NCI-H345 treated with DMSO at 0.1 percent for 48 hours (cell line): ENCODE data around the gene SNX13.

Experiments
- DNase-seq: peaks from one replicate; lab custom pipeline; 2025; ENCODE audit not compliant: unreplicated experiment; lab: John Stamatoyannopoulos, UW

The SNX13 gene

DNA sequence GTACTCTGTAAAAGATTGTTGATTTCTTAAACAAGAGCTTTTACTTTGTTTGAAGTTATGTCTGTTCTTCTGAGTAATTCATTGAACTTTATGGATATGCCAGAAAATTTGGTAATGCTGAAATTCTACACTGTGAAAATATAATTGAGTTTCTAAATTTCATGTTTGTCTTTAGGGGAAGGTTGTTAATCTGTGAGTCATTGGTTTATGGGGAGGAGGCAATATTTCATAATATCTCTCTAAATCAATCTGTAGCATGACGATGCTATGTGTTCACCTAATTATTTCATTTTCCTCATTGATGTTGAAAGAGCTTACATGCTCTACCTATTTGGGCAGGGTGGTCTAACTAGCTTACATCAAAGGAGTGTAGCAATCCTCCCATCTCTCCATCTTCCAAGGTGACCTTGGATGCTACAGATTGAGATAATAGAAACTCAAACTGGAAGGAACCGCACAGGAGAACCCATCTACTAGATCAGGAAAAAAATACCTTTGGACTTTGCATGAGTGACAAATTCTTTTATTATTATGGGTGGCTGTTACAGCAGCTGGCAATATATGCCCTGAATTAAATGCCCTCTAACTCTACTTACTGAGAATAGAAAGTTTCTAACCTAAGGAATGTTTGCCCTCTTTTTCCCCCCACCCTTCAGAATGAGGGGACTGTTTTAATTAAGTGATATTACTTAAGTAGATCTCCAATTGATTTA is 8.4 kb upstream of the SNX13 start:
- no peak for DNase-seq

DNA sequence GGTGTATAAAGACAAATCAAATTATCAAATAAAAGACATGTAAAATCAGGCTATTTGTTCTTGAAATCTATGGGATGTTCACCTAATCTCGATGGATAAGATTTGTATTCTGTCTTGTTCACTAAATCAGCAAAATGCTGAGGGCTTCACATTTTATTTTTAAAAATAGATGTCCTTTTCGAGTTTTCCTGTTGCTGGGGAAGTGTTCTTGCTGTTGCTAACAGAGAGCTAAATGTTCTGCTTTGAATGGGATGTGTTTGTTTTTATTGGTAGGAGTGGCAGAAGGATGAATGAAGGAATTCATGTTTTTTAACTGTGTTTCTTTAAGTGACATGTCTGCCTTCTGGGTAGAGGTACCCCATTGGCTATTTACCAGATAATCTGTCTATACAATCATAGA is 7.3 kb upstream of the SNX13 start:
- no peak for DNase-seq

DNA sequence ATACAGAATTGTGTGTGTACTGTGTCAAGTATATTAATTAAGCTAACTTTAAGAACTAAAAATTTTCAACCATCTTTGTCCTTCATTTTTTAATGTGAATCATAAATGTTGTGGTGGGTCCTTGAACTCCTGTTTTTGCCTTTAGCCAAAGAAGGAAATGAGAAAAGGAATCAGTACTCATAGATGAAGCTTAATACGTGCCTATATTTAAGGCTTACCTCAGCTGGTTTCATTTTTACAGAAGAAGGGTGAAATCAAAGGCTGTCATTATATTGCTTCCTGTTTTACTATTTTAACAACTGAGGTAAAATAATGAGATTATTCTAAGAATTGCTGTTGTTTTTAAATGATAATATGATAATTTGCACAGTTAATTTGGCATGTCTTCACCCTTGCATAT is 6.3 kb upstream of the SNX13 start:
- DNase-seq, result no peak

DNA sequence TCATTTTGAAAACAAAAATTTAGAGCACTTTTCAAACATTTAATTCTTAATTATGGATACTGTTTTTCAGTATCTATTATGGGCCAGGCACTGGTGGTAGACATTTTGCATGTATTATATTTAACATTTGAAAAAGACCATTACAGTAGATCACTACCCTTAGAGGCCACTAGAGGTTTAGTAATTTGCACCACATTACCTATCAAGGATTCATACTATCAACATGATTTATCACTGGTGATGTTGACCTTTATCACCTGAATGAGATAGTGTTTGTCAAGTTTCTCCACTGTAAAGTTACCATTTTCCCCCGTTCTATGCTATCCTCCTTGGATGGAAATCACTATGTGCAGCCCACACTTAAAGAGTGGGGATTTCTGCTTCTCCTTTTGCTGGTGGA is 4.4 kb upstream of the SNX13 start:
- no peak for DNase-seq

DNA sequence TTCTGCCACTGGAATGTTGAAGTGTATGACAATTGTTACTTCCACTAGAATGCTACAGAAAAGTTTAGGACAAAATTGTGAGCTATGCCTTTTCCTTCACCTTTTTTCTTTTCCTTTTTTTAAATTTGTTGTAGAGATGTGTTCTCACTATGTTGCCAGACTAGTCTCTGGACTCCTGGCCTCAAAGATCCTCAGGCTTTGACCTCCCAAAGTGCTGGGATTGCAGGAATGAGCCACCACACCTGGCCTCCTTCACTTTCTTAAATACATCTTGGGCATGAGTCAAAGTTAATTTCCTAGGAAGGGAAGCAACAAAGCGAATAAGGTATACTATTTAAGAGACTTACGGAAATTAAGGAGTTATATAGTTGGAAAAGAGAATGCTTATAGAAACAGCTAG is 2.7 kb upstream of the SNX13 start:
- DNase-seq, result no peak

DNA sequence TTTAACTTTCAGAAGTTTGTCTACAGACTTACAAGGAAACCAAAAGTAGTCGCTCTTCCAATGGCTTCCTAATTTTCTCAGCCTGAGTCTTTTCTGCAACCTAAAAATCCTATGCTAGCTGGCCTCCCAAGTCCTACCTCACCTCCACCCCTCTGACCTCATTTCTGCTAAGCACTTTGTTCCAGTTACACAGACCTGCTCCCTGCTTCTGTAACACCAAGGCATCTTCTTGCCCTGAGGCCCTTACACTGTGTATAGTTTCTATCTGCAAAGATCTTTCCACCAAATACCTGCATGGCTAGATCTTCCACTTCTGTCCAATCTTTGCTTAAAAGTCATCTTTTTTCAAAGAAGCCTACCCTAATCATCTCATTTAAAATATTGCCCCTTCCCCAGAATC is 1.9 kb upstream of the SNX13 start:
- DNase-seq, result no peak

DNA sequence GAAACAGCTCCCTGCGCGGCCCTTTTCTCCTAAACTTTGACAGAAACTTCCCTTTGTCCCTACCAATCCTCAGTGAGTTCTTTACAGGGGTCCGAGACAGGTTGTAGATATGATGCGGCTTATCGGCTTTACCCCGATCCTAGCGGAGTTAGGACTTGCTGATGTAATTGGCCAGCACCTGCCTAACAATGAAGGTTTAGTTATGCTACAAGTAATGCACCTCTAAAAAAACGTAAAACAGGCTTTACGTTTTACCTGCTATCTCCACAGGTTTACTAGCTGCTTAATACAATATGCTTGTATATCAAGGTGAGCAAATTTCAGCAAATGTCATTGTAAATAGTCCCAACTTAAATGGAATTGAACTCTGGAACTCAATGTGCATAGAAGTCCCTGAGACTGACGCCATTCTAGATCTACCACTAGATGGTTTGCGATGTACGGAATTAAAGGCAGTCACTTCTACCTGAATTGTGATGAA is 697 bp upstream of the SNX13 start:
- DNase-seq, result peak; percentile 37

DNA sequence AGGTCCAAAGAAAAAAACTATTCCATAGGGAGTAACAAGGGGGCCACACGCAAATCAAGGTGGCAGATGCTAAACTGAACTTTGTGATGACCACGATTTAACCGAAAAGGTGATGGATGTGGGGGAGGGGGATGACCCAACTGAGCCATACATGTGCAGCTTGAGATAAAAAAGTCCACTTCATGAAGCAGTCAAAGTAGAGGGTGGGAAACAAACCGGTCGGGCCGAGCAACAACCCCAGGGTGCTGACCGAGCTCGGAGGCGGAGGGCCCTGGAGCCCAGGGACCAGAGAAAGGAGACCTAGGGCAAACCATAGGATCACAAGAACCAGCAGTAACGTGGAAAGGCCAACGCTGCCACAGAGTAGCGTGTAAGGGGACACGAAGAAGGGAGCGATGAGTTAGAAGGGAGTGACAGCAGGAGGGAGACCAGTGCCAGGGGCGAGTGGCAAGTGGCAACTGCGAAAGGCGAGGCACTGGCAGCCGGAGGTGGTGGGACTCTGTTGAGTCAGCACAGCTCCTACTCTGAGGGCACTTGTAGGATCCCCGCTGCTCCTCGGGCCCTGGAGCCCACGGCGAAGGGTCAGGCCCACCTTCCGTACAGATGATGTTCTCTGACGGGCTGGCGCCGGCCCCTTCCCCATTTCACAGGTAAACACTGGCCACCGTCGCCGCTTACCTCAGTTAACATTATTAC is 540 bp downstream of the SNX13 start:
- DNase-seq, result peak; percentile 43

DNA sequence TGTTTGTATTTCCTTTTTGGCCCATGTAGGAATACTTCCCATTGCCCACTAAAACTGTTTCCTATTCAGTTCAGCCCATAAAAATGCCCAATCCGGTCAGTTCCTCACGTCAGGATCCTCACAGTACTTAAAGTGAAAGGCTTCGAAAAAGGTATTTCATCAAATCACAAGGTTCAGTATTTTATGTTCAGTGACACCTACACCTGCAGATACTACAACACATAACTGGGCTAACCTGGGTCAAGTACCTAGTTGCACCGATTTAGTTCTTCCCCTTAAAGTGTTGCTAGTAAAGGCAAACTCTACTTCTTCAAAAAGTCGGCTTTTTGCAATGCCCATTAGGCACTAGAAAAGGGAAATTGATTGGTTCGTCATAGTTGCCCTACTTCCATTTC is 1.1 kb downstream of the SNX13 start:
- DNase-seq, result no peak

DNA sequence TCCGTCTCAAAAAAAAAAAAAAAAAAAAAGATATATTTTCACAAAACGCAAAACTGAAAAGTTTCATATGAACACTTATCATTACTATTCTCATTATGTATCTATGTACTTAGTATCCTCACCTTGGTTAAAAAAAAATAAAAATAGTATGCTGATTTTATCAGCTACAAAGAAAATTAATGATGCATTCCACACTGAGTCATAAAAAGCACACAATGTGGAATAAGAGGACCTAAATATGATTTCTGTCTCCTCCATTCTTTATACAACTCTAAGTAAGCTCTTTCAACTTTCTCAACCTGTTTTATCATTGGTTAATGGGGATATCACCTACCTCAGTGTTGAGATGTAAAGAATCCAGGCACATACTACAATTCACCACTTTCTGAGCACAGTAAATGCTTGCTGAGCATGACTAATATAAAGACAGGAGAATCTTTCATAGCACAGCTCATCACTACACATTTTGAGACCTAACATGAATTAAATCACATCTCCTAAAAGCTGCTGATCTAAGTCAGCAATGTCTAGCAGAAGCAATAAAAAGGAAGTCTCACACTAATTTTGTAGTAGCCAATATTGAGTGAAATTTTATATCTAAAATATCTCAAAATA is 2.7 kb downstream of the SNX13 start:
- no peak for DNase-seq

DNA sequence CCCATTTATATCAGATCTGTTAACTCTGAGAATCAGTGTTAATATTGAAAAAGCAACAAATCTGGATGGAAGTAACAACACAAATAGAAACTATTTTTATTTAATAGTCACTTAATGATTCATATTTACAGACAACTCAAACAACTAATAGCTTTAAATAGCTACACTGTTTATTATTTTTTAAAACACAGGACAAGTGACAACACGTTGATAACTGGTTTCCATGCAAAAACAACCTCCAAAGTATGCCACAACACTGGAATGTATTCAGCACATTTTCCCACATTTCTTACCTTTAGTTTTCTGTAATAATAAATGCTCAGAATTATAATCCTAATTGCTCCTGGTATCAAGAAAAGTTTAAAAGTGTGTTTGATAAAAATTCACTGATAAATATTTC is 4.0 kb downstream of the SNX13 start:
- no peak for DNase-seq

DNA sequence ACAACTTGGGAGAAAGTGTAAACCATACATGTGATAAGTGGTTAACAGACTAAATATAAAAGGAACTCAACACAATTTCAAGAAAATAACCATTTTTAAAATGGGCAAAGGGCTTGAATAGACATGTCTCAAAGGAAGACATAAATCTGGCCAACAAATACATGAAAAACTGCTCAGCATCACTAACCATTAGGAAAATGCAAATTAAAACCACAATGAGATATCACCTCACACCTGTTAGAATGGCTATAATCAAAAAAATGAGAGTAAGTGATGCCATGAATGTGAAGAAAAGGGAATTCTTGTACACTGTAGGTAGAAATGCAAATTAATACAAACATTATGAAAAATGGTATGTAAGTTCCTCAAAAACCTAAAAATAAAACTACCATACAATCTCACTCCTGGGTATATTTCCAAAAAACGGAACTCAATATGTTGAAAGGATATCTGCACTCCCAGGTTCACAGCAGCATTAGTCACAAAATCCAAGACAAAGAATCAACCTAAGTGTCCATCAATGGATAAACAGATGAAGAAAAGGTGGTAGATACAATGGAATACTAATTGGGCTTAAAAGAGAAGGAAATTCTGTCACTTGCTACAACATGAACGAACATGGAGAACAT is 5.6 kb downstream of the SNX13 start:
- DNase-seq, result no peak

DNA sequence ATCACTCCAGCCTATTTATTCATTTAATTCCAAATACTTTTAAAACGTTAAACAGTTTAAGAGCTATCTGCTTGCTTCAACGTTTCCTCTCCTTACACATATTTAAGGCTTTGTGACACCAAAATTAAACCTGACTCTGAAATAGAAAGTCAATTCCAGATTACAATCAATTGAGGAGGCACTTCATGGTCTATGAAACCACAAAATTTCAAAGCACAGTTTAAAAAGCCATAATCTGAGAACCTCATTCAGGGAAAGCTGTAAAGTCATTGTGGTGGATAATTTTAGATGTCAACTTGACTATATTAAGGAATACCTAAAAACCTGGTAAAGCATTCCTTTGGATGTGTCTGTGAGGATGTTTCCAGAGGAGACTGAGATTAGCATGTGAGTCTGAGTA is 6.2 kb downstream of the SNX13 start:
- DNase-seq, result no peak

DNA sequence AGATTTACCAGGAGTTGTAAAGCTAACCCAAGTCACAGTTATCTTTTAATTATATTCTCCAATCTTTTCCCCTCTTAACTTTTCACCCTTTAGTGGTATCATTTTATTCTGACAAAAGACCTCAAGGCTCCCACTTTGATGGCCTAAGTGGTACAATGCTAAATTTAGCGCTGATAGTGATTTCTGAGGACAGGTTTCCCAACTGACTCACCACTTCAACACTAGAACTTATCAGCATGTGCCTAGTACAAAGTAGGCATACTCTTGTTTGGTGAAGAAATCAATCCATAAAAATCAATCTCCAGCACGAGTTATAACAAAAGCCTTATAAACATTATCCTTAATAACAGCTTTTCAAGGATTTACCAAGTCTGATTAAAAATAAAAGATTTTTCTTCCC is 7.5 kb downstream of the SNX13 start:
- DNase-seq, result no peak

DNA sequence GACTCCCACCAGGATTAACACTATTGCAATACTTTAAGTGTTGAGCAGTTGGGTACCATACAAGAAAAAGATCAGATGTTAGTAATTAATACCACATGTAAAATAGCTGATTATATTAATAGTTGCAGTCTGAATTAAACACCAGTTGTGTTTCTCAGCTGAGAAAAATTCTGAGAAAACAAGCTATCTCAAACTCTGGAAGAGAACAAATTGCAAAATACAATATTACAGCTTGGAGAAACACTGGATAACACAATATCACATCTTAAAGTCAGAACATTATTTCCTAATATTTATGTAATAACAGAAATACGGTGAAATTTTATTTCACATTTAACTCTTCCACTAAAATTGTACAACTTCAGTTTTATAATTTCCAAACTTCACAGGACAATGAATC is 9.2 kb downstream of the SNX13 start:
- no peak for DNase-seq

DNA sequence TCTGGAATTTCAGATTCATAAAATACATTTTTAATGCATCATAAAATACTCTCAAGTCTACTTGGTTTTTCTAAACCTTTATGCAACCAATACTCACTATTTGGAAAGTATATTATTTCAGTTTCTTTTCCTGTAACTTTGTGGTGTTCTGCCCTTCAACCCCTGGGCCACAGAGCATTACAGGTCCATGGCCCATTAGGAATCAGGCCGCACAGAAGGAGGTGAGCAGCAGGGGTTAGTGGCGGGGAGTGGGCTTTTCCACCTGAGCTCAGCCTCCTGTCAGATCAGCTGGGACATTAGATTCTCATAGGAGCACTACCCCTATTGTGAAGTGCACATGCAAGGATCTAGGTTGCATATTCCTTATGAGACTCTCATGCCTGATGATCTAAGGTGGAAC is 9.7 kb downstream of the SNX13 start:
- DNase-seq, result no peak

DNA sequence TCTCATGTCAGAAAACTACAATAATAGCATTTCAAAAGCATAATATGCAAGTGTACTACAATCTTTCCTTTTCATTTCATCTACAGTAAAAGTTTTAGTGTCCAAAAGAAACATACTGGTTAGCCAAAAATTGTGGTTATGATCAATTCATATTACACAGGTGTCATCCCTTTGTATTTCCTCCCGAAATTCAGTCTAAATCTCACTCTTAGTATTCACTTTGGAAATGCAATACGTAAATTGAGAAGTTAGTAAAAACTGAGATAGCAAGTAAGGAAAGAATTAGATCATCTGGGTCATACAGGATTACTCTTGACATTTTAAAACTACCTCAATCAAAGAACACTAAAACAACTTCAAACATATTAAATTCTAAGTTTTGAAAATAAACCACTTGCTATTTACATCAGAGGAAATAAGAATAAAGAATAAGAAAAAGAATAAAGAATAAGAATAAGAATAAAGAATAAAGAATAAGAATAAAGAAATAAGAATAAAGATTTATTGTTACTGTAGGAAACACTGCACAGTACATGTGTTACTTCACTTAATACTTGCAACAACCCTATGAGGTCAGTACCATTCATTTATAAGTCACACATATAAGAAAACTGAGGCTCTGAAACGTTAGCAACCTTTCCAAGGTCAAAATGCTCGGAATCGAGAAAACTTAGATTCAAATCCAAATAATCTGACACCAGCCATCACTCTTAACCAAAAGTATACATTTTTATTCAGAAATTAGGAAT is 10.5 kb downstream of the SNX13 start:
- DNase-seq, result no peak

DNA sequence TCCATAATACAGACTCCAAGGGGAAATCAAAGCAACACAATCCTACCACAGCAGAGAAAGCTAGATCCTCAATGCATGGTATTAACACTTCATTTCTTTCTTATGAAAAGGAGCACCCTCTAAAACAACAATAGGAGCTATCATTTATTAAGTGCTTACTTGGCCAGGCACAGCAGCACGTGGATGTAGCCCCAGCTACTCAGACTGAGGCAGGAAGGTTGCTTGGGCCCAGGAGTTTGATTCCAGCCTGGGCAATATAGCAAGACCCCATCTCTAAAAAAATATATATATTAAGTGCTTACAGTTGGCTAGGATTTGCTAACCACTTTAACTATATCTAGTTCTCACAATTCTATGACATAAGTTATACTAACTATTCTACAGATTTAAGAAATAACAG is 12.2 kb downstream of the SNX13 start:
- DNase-seq, result no peak

DNA sequence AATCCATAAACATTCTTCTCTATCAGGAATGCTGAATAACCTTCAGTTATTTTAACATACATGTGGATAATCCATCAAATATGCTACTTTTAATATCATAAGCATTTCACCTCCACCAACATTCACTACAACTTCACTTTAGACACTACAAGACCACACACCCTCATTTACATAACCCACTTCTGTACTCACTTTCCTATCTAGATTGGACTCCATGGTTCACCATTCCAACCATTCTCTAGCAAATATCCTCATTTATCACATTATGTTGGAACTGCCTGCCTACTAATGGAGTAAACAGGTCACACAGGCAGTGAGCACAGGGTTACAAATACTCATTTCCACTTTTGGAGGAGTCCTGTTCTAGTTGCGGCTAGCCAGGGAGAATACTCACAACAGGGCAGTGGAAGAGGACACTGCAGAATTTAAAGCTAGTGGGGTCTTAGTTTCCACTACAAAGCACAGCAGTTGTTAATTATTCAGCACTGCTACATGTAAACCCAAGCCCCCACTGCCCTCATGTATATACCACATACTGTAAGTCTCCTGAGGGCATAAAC is 18.4 kb downstream of the SNX13 start:
- DNase-seq, result no peak

DNA sequence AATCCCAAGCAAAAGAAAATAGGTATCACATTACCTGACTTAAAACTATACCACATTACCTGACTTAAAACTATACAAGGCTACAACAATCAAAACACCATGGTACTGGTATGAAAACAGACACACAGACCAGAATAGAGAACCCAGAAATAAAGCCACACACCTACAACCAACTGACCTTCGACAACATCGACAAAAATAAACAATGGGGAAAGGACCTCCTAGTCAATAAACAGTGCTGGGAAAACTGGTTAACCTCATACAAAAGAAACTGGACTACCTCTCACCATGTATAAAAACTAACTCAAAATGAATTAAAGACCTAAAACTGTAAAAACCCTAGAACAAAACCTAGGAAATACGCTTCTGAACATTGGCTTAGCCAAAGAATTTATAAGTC is 22.5 kb downstream of the SNX13 start:
- no peak for DNase-seq

DNA sequence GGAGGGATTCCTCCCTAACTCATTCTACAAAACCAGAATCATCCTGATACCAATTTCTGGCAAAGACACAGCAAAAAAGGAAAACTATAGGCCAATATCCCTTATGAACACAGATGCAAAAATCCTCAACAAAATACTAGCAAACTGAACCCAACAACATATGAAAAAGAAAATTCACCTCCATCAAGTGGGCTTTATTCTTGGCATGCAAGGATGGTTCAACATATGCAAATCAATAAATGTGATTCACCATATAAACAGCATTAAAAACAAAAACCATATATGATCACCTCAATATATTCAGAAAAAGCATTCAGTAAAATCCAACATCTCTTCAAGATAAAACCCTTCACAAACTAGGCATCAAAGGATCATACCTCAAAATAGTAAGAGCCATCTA is 23.5 kb downstream of the SNX13 start:
- DNase-seq, result no peak
